ENCODE data around the gene EYA2. TPM values are rescaled to one million over a fixed set of nuclear protein-coding genes. Genes with fewer than 3 reads are reported as not detected.

Gene EYA2
- total RNA-seq, 3 donors from 2014 or later, result 5.4 to 19.2 (median 12.5) TPM

DNA sequence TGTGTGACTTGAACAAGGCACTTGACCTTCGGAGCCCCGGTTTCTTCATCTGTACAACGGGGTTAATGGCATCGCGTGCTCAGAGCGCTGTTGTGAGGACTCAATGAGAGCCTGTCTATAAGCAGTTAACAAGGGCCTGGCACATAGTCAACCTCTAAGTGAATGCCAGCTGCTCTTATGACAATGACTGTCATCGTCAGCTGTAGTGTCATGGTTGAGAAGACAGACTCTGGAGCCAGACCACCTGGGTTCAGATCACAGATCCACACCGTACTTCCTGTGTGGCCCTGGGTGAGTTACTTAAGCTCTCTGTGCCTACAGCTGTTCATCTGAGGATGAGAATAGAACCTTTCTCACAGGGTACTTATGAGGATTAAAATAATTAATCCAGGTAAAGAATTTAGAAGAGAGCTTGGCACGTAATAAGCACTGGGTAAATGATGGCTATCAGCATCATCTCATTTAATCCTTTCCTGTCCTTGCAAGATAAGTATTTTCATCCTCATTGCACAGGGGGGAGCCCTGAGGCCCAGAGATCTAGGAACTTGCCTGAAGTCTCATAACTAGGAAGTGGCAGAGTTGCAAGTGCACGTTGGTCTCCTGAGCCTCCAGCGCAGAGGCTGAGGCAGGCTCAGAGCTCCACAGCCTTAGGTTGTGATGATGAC lies 105.3 kb downstream of the EYA2 start:
- H3K4me3 ChIP-seq, result no peak overlapping the region
- no peaks in the 10 kb centered on the region for H3K4me1 ChIP-seq
- H3K9me3 ChIP-seq, result no peaks in the 10 kb centered on the region
- DNase-seq (ENCODE audit: low spot score in 2 of 2), result no peak
- no peak overlapping the region for H3K27ac ChIP-seq
- H3K36me3 ChIP-seq, result no peaks in the 10 kb centered on the region
- intact Hi-C loops (cut with DNase I; ENCODE audit: low total_unique reads), result no loop called here
- TF ChIP-seq, protein P1, sequence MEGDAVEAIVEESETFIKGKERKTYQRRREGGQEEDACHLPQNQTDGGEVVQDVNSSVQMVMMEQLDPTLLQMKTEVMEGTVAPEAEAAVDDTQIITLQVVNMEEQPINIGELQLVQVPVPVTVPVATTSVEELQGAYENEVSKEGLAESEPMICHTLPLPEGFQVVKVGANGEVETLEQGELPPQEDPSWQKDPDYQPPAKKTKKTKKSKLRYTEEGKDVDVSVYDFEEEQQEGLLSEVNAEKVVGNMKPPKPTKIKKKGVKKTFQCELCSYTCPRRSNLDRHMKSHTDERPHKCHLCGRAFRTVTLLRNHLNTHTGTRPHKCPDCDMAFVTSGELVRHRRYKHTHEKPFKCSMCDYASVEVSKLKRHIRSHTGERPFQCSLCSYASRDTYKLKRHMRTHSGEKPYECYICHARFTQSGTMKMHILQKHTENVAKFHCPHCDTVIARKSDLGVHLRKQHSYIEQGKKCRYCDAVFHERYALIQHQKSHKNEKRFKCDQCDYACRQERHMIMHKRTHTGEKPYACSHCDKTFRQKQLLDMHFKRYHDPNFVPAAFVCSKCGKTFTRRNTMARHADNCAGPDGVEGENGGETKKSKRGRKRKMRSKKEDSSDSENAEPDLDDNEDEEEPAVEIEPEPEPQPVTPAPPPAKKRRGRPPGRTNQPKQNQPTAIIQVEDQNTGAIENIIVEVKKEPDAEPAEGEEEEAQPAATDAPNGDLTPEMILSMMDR (IDR thresholded peaks at IDR 0.05), result no peak
- TF ChIP-seq POLR2AphosphoS5 (IDR thresholded peaks at IDR 0.05), result no peak
- no peak for TF ChIP-seq POLR2A (IDR thresholded peaks at IDR 0.05)
- H3K27me3 ChIP-seq, result no peaks in the 10 kb centered on the region

DNA sequence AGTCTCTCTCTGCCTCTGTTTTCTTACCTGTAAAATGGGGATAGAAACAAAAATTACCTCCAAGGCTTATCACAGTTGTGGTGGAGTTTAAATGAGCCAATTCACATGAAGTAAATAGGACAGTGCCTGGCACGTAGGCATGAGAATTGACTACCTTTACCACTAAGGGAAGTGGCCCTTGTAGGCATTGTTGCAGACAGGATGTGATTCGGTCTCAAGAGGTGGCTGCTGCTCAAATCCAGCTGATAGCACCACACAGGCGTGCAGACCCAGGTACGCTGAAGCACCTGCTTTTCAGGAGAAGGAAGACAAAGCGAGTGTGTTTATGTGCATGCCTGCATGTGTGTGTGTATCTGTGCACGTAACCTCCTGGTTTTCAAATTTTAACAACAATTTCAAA lies 108.6 kb downstream of the EYA2 start:
- DNase-seq (ENCODE audit: low spot score in 2 of 2), result no peak
- H3K36me3 ChIP-seq, result no peaks in the 10 kb centered on the region
- intact Hi-C loops (cut with DNase I; ENCODE audit: low total_unique reads), result no loop called here
- no peaks in the 10 kb centered on the region for H3K27me3 ChIP-seq
- H3K9me3 ChIP-seq, result no peaks in the 10 kb centered on the region
- no peak overlapping the region for H3K27ac ChIP-seq
- no peak overlapping the region for H3K4me3 ChIP-seq
- TF ChIP-seq POLR2A (IDR thresholded peaks at IDR 0.05) (no peak), POLR2AphosphoS5 (IDR thresholded peaks at IDR 0.05) (no peak)
- TF ChIP-seq, protein P1 (IDR thresholded peaks at IDR 0.05), result no peak
- H3K4me1 ChIP-seq, result no peaks in the 10 kb centered on the region

DNA sequence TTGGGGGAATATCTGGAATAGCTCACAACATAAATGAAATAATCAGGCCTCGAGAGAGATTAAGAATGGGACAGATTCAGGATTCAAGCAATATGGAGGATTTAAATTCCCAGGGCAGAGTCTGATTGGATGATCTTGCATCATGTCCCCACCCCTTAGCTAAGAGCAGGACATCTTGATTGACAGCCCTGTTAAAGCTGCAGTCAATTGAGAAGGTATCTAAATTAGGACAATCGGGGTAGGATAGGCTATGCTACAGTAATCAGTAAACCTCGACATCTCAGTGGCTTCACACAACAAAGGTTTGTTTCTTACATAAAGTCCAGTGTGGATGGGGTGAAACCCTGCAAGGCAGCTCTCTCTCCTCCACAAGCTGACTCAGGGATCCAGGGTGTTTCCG lies 109.5 kb downstream of the EYA2 start:
- Histone ChIP-seq H3K27ac (no peak overlapping the region), H3K27me3 (no peaks in the 10 kb centered on the region), H3K4me3 (no peak overlapping the region), H3K4me1 (no peaks in the 10 kb centered on the region), H3K9me3 (no peaks in the 10 kb centered on the region), H3K36me3 (no peaks in the 10 kb centered on the region)
- DNase-seq (ENCODE audit: low spot score in 2 of 2), result no peak
- intact Hi-C loops (cut with DNase I; ENCODE audit: low total_unique reads), result no loop called here
- TF ChIP-seq POLR2A (IDR thresholded peaks at IDR 0.05) (no peak), POLR2AphosphoS5 (IDR thresholded peaks at IDR 0.05) (no peak)
- TF ChIP-seq, protein P1 (IDR thresholded peaks at IDR 0.05), result no peak

DNA sequence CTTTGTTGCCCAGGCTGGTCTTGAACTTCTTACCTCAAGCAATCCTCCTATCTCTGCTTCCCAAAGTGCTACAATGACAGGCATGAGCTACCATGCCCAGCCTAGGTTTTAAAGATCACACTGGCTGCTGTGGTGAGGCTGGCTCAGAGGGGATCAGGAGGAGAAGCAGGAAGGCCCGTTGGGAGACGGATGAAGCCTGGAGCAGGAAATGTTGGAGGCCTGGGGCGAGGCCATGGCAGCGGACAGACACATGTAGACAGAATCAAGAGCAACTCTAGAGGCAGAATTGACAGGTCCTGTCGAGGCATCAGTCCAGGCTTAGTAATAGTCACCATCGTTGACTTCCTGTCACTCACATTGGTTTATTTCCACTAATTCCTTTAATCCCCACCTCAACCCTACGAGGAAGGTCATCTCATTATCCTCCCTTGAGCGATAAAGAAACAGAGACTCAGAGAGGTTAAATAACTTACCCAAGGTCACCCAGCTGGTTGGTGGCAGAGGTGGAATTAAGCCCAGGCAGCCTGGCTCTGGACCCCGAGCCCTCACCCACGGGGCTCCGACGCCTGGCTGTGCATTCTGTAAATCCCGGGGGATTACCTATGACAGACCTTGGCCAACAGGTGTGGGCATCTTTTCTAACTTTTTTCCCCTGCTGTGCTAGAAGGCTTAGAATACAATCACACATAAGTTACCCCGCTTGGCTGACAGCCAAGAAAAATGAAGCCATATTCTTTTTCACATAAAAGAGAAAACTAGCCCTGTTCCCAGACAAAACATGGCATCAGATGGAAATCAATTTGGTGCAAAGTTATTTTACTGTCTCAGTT lies 113.4 kb downstream of the EYA2 start:
- Histone ChIP-seq H3K27me3 (no peaks in the 10 kb centered on the region), H3K4me1 (no peaks in the 10 kb centered on the region), H3K27ac (no peak overlapping the region), H3K4me3 (no peak overlapping the region), H3K36me3 (no peaks in the 10 kb centered on the region), H3K9me3 (no peaks in the 10 kb centered on the region)
- DNase-seq (ENCODE audit: low spot score in 2 of 2), result no peak
- TF ChIP-seq POLR2AphosphoS5 (IDR thresholded peaks at IDR 0.05) (no peak), POLR2A (IDR thresholded peaks at IDR 0.05) (no peak)
- TF ChIP-seq, protein P1 (IDR thresholded peaks at IDR 0.05), result no peak
- intact Hi-C loops (cut with DNase I; ENCODE audit: low total_unique reads), result no loop called here

DNA sequence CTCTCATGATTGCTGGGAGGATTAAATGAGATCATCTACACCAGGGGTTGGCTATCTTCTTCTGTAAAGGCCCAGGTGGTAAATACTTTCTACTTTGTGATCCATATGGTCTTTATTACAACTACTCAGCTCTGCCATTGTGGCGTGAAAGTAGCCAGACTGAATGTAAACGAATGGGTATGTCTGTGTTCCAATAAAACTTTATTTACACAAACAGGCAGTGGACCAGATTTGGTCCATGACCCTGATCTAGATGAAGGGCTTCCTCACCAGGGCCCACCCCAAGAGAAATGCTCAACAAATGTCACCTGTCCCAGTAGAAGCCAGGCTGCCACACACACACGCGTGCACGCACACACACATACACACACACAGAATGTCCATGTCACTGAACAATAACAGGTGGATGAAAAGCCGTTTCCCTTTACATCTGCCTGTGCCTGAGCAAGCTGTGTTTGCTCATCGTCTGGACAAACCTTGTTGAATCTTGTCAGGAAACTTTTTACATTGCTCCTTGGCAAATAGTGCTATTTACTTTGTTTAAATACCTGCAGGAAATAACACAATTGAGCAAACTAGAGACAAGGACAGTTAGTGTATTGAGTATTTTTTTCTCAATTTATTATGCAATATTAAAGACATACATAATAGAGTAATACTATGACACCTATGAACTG lies 114.3 kb downstream of the EYA2 start:
- Histone ChIP-seq H3K4me3 (no peak overlapping the region), H3K27ac (no peak overlapping the region), H3K27me3 (no peaks in the 10 kb centered on the region), H3K4me1 (no peaks in the 10 kb centered on the region), H3K36me3 (no peaks in the 10 kb centered on the region), H3K9me3 (no peaks in the 10 kb centered on the region)
- intact Hi-C loops (cut with DNase I; ENCODE audit: low total_unique reads), result no loop called here
- TF ChIP-seq, protein P1 (IDR thresholded peaks at IDR 0.05), result no peak
- TF ChIP-seq POLR2AphosphoS5 (IDR thresholded peaks at IDR 0.05) (no peak), POLR2A (IDR thresholded peaks at IDR 0.05) (no peak)
- no peak for DNase-seq (ENCODE audit: low spot score in 2 of 2)

All from breast epithelium (tissue), 4 donors.